Measurements from ENCODE around the gene MORF4L2. TPM values are rescaled to one million over a fixed set of nuclear protein-coding genes. Genes with fewer than 3 reads are reported as not detected.

MORF4L2 gene
- total and polyA plus RNA-seq, 4 donors, result 90.9 to 366 (median 175) TPM

DNA sequence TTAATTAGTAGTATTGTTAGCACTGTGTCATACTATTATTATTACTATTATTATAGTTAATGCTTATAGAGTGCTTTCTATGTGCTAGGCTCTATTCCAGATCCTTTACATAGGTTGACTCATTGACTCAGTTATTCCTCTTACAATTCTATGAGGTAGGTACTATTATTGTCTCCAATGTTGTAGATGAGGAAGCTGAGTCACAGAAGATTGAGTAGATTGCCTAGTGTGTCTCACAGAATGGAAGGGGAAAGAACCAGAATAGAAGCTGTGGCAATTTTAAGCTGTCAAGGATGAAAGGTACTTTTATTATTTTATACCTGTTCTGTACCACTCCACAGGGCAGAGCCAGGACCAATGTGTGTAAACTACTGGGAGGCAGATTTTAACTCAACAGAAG is 59.6 kb downstream of the MORF4L2 start:
- peaks cover 0 to 2% (median 0%) of the 10 kb centered on the region in 4 donors for H3K27me3 ChIP-seq (ENCODE audit: control insufficient read depth in 4 of 4, insufficient read depth in 4 of 4, low read length in 3 of 4)
- no peak overlapping the region for H3K27ac ChIP-seq (ENCODE audit: low read depth in 1 of 2, low read length in 2 of 2)
- H3K36me3 ChIP-seq (ENCODE audit: control insufficient read depth in 4 of 4, insufficient read depth in 3 of 4, low read depth in 1 of 4, low read length in 3 of 4), result no peaks in the 10 kb centered on the region
- no peak overlapping the region for H3K4me3 ChIP-seq (ENCODE audit: low read depth in 1 of 3, low read length in 3 of 3)
- no peak overlapping the region for H3K9ac ChIP-seq (ENCODE audit: low read depth in 1 of 2, low read length in 2 of 2)
- DNase-seq (ENCODE audit: low spot score), result no peak
- TF ChIP-seq, protein P1, sequence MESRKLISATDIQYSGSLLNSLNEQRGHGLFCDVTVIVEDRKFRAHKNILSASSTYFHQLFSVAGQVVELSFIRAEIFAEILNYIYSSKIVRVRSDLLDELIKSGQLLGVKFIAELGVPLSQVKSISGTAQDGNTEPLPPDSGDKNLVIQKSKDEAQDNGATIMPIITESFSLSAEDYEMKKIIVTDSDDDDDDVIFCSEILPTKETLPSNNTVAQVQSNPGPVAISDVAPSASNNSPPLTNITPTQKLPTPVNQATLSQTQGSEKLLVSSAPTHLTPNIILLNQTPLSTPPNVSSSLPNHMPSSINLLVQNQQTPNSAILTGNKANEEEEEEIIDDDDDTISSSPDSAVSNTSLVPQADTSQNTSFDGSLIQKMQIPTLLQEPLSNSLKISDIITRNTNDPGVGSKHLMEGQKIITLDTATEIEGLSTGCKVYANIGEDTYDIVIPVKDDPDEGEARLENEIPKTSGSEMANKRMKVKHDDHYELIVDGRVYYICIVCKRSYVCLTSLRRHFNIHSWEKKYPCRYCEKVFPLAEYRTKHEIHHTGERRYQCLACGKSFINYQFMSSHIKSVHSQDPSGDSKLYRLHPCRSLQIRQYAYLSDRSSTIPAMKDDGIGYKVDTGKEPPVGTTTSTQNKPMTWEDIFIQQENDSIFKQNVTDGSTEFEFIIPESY (IDR thresholded peaks at IDR 0.05), result no peak
- TF ChIP-seq HNF4A (conservative IDR thresholded peaks at IDR 0.05), result no peak
- no peaks in the 10 kb centered on the region for H3K9me3 ChIP-seq (ENCODE audit: control insufficient read depth in 4 of 4, low read length in 3 of 4)
- peaks cover 0 to 6% (median 4%) of the 10 kb centered on the region in 4 donors for H3K4me1 ChIP-seq (ENCODE audit: control insufficient read depth in 4 of 4, insufficient read depth in 4 of 4, low read length in 3 of 4)

Other genes starting within 250 kb of the MORF4L2 start
- under 1 TPM; 0.09 to 0.33 TPM for gene RAB40A, start 167.2 kb downstream of the MORF4L2 start, total RNA-seq
- under 1 TPM; 0.03 to 0.06 TPM for gene RAB40A, start 167.2 kb downstream of the MORF4L2 start, polyA plus RNA-seq
- gene TCEAL4, start 101.2 kb downstream of the MORF4L2 start, total RNA-seq, result 10 to 100 TPM in 1 of 2 donors, 1 to 10 TPM in 1; 6.3 to 23.7 TPM
- 10 to 100 TPM; 49.8 to 50.5 TPM for gene TCEAL4, start 101.2 kb downstream of the MORF4L2 start, polyA plus RNA-seq
- 1 to 10 TPM; 1.4 to 2.4 TPM for gene TCEAL3, start 78.7 kb downstream of the MORF4L2 start, total RNA-seq
- gene TCEAL3, start 78.7 kb downstream of the MORF4L2 start, polyA plus RNA-seq, result 1 to 10 TPM; 2.4 to 4.4 TPM
- gene TCEAL1, start 57.7 kb downstream of the MORF4L2 start, total RNA-seq, result 1 to 10 TPM; 5.0 to 9.2 TPM
- 10 to 100 TPM in 1 of 2 donors, 1 to 10 TPM in 1; 9.6 to 15.8 TPM for gene TCEAL1, start 57.7 kb downstream of the MORF4L2 start, polyA plus RNA-seq
- gene TMEM31, start 24.2 kb upstream of the MORF4L2 start, total RNA-seq, result not detected
- gene TMEM31, start 24.2 kb upstream of the MORF4L2 start, polyA plus RNA-seq, result not detected
- gene PLP1, start 90.1 kb upstream of the MORF4L2 start, total RNA-seq, result under 1 TPM; 0.09 to 0.67 TPM
- gene PLP1, start 90.1 kb upstream of the MORF4L2 start, polyA plus RNA-seq, result under 1 TPM; 0.24 to 0.81 TPM
- gene RAB9B, start 145.6 kb upstream of the MORF4L2 start, total RNA-seq, result under 1 TPM; 0.33 to 0.51 TPM
- gene RAB9B, start 145.6 kb upstream of the MORF4L2 start, polyA plus RNA-seq, result under 1 TPM; 0.07 to 0.12 TPM

All from liver (tissue), 9 donors.